Progenitor cell of endocrine pancreas (in vitro differentiated cells): ENCODE measurements around the gene CDK14. TPM values are rescaled to one million over a fixed set of nuclear protein-coding genes. Genes with fewer than 3 reads are reported as not detected.

ENCODE experiments used
- DNase-seq: peaks from one replicate; pipeline ENCODE4 v3.0.0; 2021; ENCODE audit warnings: low spot score; ENCODE audit not compliant: unreplicated experiment
- H3K27ac Mint-ChIP-seq: 2 replicates; pipeline ENCODE4 v1.8.0; 2021; ENCODE audit warnings: mild to moderate bottlenecking, moderate library complexity, mixed read lengths
- H3K27me3 Mint-ChIP-seq: 2 replicates; pipeline ENCODE4 v1.8.0; 2021; ENCODE audit warnings: mixed read lengths
- H3K36me3 Mint-ChIP-seq: 2 replicates; pipeline ENCODE4 v1.8.0; 2022; ENCODE audit warnings: mixed read lengths; ENCODE audit not compliant: insufficient read depth
- H3K4me1 Mint-ChIP-seq: 2 replicates; pipeline ENCODE4 v1.8.0; 2021; ENCODE audit warnings: low read depth, mixed read lengths
- H3K4me3 Mint-ChIP-seq: 2 replicates; pipeline ENCODE4 v1.8.0; 2021; ENCODE audit warnings: low read depth, mild to moderate bottlenecking, moderate library complexity, mixed read lengths
- H3K9me3 Mint-ChIP-seq: 2 replicates; pipeline ENCODE4 v1.8.0; 2021; ENCODE audit warnings: low read depth, mixed read lengths
- CTCF ChIP-seq: fragments of 200-600 bp; sonication (generic); IDR thresholded peaks from one replicate; pipeline ENCODE4 v1.5.0; 2021; ENCODE audit warnings: antibody characterized with exemption, mild to moderate bottlenecking; ENCODE audit not compliant: unreplicated experiment
- total RNA-seq: library from RNA; stranded (reverse); gene quantifications from 2 replicates; pipeline ENCODE4 v1.2.1, GENCODE V29; 2021

The CDK14 gene
- total RNA-seq, 1 donor from 2014 or later = 117 TPM

DNA sequence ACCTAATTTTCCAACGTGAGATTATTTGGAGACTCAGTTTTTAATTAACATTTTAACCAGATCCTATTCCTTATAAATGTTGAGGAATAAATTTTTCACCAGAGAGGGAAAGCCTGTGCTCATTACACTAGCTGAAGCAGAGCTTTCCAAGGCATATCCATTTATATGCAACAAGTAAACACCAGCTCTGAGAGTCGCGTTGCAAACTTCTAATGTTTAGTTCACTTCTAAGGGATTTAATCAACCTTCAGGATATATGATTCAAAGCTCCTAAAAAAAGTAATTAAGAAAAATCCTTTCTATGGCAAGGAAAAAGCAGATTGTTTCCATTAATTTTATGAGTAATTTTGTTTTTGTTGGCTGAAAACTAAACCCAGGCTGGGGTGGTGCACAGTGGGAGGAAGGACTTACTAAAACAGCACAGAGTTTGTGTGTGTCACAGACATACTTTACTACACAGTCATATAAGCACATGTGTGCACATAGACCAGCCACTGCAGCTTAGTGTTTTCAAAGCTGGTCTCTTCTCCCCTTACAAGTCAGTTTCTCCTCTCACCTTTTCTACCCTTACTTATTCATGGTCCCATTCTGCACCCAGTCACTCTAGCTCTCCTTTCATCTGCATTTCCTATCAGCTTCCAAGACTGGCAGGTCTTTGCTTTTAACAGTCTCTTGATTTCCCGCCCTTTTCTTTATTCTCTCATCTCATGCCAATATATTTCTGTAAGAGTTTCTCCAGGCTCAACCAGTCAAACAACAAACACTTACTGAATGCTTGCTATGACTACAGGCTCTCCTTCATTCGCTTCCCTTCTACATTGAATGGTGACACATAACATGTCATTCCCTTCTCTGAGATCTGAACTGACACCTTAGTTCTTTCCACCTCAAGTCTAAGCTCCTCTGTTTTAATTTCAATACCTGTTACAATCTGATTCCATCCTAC is 587.0 kb downstream of the CDK14 start:
- no peak for DNase-seq
- Mint-ChIP-seq H3K4me3 (no peak overlapping the region), H3K9me3 (peaks cover 10% of the 10 kb centered on the region), H3K27ac (no peak overlapping the region), H3K36me3 (peaks cover 10% of the 10 kb centered on the region), H3K4me1 (no peaks in the 10 kb centered on the region), H3K27me3 (no peaks in the 10 kb centered on the region)
- no peak for TF ChIP-seq CTCF

GRCh38 chr7:91185771-91186170 is 589.6 kb downstream of the CDK14 start:
- Mint-ChIP-seq H3K9me3 (peaks cover 6% of the 10 kb centered on the region), H3K4me3 (no peak overlapping the region), H3K36me3 (peaks cover 10% of the 10 kb centered on the region), H3K4me1 (no peaks in the 10 kb centered on the region), H3K27ac (no peak overlapping the region), H3K27me3 (no peaks in the 10 kb centered on the region)
- TF ChIP-seq CTCF = no peak
- no peak for DNase-seq

DNA sequence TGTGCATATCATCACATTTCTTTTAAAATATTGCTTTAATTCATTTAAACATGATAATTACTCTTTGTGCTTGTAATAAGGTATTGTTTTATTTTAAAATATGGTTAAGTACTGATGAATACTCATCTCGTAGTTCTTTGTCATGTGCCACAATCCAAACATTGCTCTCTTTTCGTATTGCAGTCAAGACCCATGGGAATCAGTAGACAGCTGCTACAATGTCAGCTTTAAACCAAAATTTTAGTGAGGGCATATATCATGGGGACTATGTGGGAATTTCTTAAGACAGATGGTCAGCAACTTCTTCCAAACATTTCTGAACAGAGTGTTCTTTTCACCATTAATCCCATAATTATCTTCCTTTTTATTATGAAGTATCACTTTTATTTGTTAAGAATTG is 590.9 kb downstream of the CDK14 start:
- TF ChIP-seq CTCF = no peak
- Mint-ChIP-seq H3K4me3 (no peak overlapping the region), H3K27ac (no peak overlapping the region), H3K36me3 (peaks cover 10% of the 10 kb centered on the region), H3K4me1 (no peaks in the 10 kb centered on the region), H3K27me3 (no peaks in the 10 kb centered on the region), H3K9me3 (peaks cover 3% of the 10 kb centered on the region)
- DNase-seq = no peak

GRCh38 chr7:91191771-91192170 is 595.6 kb downstream of the CDK14 start:
- Mint-ChIP-seq H3K27me3 (no peaks in the 10 kb centered on the region), H3K4me3 (no peak overlapping the region), H3K36me3 (peaks cover 1% of the 10 kb centered on the region), H3K4me1 (peaks cover 4% of the 10 kb centered on the region), H3K27ac (peak overlapping the region; percentile 28), H3K9me3 (no peaks in the 10 kb centered on the region)
- no peak for DNase-seq
- no peak for TF ChIP-seq CTCF

DNA sequence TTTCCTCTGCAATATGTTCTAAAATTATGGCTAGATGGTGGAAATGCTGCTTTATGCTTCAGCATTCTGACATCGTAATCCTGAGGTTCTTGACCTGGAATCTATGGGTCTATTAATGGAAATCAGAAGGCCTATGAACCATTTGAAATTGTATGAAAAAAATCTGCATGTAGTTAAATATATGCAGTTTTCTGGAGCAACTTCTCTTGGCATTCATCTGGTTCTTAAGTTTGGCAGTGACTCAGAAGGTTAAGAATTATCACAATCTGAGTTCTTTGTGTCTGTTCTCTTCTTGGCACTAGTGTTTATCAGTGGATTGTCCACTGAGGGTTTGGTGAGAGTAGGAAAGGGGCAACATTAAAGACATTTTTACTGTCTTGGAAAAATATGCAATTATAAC is 597.0 kb downstream of the CDK14 start:
- H3K27ac Mint-ChIP-seq = no peak overlapping the region
- no peaks in the 10 kb centered on the region for H3K27me3 Mint-ChIP-seq
- H3K4me3 Mint-ChIP-seq = no peak overlapping the region
- H3K9me3 Mint-ChIP-seq = no peaks in the 10 kb centered on the region
- no peak for TF ChIP-seq CTCF
- peaks cover 1% of the 10 kb centered on the region for H3K36me3 Mint-ChIP-seq
- H3K4me1 Mint-ChIP-seq = peaks cover 4% of the 10 kb centered on the region
- no peak for DNase-seq
